ENCODE measurements around the gene SYT12. TPM values are rescaled to one million over a fixed set of nuclear protein-coding genes. Genes with fewer than 3 reads are reported as not detected.

The SYT12 gene
- total and polyA plus RNA-seq, 2 of the 4 experiments (the other 2 are of a cell fraction) = 0.54 to 0.74 TPM

GRCh38 chr11:67002297-67002913 lies 20.5 kb upstream of the SYT12 start:
- Histone ChIP-seq H3K4me2 (ENCODE audit: low read depth, low read length) (no peak overlapping the region), H2BK5ac (ENCODE audit: low read depth, low read length, poor library complexity, severe bottlenecking) (no peak overlapping the region), H3K27me3 (ENCODE audit: control insufficient read depth, insufficient read depth, low read length) (no peaks in the 10 kb centered on the region; the same call in 1 of the 2 replicates), H3K18ac (ENCODE audit: low read depth, low read length) (no peak overlapping the region), H3K9ac (ENCODE audit: low read depth, low read length) (no peak overlapping the region), H2AK9ac (replicated peaks; ENCODE audit: low read depth, low read length, poor library complexity) (no peak overlapping the region), H2BK120ac (ENCODE audit: low read depth, low read length) (no peak overlapping the region; the same call in 1 of the 2 replicates), H2BK15ac (ENCODE audit: low read depth, low read length) (no peak overlapping the region), H3K56ac (ENCODE audit: extremely low read depth, insufficient read depth, low read length) (no peak overlapping the region), H3K4me1 (ENCODE audit: control insufficient read depth, insufficient read depth, low read length) (no peaks in the 10 kb centered on the region), H2AK5ac (ENCODE audit: low read depth, low read length) (no peak overlapping the region), H3K36me3 (ENCODE audit: control insufficient read depth, insufficient read depth, low read length) (no peaks in the 10 kb centered on the region), H3K4ac (ENCODE audit: low read depth, low read length) (no peak overlapping the region), H4K8ac (ENCODE audit: low read depth in 2 of 2, low read length in 2 of 2) (no peak overlapping the region), H3K9me1 (ENCODE audit: insufficient read depth, low read length) (0 out of 2 replicates have a peak, but pooled peaks cover under 1% of the 10 kb centered on the region), H4K5ac (ENCODE audit: low read depth, low read length) (no peak overlapping the region), H4K20me1 (ENCODE audit: insufficient read depth, low read length) (no peaks in the 10 kb centered on the region), H3K9me3 (ENCODE audit: control insufficient read depth, insufficient read depth, low read length) (no peaks in the 10 kb centered on the region), H3K79me1 (ENCODE audit: low read depth in 1 of 2, low read length in 2 of 2) (no peaks in the 10 kb centered on the region), H4K91ac (ENCODE audit: insufficient read depth, low read depth, low read length) (no peak overlapping the region), H3K27ac (ENCODE audit: insufficient read depth, low read length) (no peak overlapping the region), H3K14ac (replicated peaks; ENCODE audit: low read depth, low read length) (no peak overlapping the region), H3K4me3 (ENCODE audit: insufficient read depth, low read depth, low read length) (no peak overlapping the region), H2BK20ac (ENCODE audit: low read depth, low read length) (no peak overlapping the region), H3K23ac (ENCODE audit: low read depth, low read length) (no peak overlapping the region), H2AFZ (replicated peaks; ENCODE audit: low read length, poor library complexity) (no peak overlapping the region)
- intact Hi-C loops (cut with micrococcal nuclease) (no loop called here), dilution Hi-C loops (cut with HindIII; ENCODE audit: low sequenced_read_pairs, unreplicated experiment) (no loop called here), in situ Hi-C loops (cut with MboI; ENCODE audit: low sequenced_read_pairs) (no loop called here)
- POLR2A ChIA-PET (ENCODE audit: unreplicated experiment) = no interaction called here
- CTCF ChIA-PET = no interaction called here
- BruUV-seq (replicated peaks) = no TSS peak
- ATAC-seq (ENCODE audit: low read depth) (no peak), DNase-seq (no peak)
- no CpG with 5 or more reads among the region's 8 CpGs for WGBS, 2 experiments (ENCODE audit: extremely low coverage in 2 of 2, insufficient read length in 1 of 2)
- TF ChIP-seq MAZ (IDR thresholded peaks at IDR 0.05; ENCODE audit: borderline replicate concordance, low read depth, low read length) = no peak
- no peak for TF ChIP-seq FOS (IDR thresholded peaks at IDR 0.05; ENCODE audit: low read depth, low read length)
- TF ChIP-seq MAFK (IDR thresholded peaks at IDR 0.05; ENCODE audit: low read depth, low read length) = no peak
- TF ChIP-seq MXI1 (IDR thresholded peaks at IDR 0.05; ENCODE audit: borderline replicate concordance, low read depth, low read length) = no peak
